Stomach (tissue), 4 donors: ENCODE measurements around the gene FBXO11.

Source experiments
- CTCF ChIP-seq, 7 experiments: fragments of 450-650 bp in 4 of 7; fragments of 200-600 bp in 3 of 7; sonication (generic) in 3 of 7; IDR thresholded peaks; one replicate each; pipeline ENCODE4 v1.5.1; 2016 to 2019; ENCODE audit warnings: antibody characterized with exemption in 7 of 7, control low read depth in 2 of 7, mild to moderate bottlenecking in 1 of 7
- EP300 ChIP-seq: sonication (generic); formaldehyde crosslinking; IDR thresholded peaks from one replicate; pipeline ENCODE4 v1.6.1; 2017; ENCODE audit warnings: antibody characterized with exemption
- POLR2A ChIP-seq, 4 donors: fragments of 450-650 bp; IDR thresholded peaks; one replicate each; pipeline ENCODE4 v1.6.1; 2016; ENCODE audit warnings: antibody characterized with exemption in 4 of 4, control low read depth in 2 of 4, mild to moderate bottlenecking in 1 of 4, moderate library complexity in 1 of 4
- POLR2AphosphoS5 ChIP-seq, 3 donors: sonication (generic); formaldehyde crosslinking; IDR thresholded peaks; one replicate each; pipeline ENCODE4 v1.6.1; 2016; ENCODE audit warnings: antibody characterized with exemption in 3 of 3

GRCh38 chr2:47774567-47774966, 131.7 kb downstream of the FBXO11 start:
- TF ChIP-seq EP300 (no peak), CTCF (IDR thresholded peaks at IDR 0.05) (no peak), POLR2A (IDR thresholded peaks at IDR 0.05) (no peak), POLR2AphosphoS5 (IDR thresholded peaks at IDR 0.05) (no peak)
